Left lobe of liver (tissue), 2 donors: ENCODE data around the gene CAD. TPM values are rescaled to one million over a fixed set of nuclear protein-coding genes. Genes with fewer than 3 reads are reported as not detected.
"Not testable (repeated sequence)": the region's sequence is repeated elsewhere in the genome, so short reads cannot be mapped to it uniquely, and the experiment has no call there.

ENCODE experiments used
- ATAC-seq: fragments of 200-7000 bp; cut with Tn5 transposase; one replicate; pipeline ENCODE4 v1.9.1; 2020; ENCODE audit warnings: mild to moderate bottlenecking, moderate library complexity
- DNase-seq: peaks from one replicate; pipeline ENCODE4 v3.0.0-alpha.2; 2020; ENCODE audit warnings: low spot score
- total RNA-seq: library from RNA; stranded (reverse); gene quantifications from one replicate; pipeline ENCODE4 v1.2.1, GENCODE V29; 2021
- donor health status: DM: no; HTN: no; CAD: no; lungs with moderate emphysema.
- donor health status: DM: no; HTN: yes; CAD: no.

CAD gene
- total RNA-seq, 1 donor from 2014 or later: 14.9 TPM

GRCh38 chr2:27251766-27252165 is 34.6 kb downstream of the CAD start:
- no peak for ATAC-seq
- DNase-seq: no peak

GRCh38 chr2:27255187-27255586 is 38.0 kb downstream of the CAD start:
- DNase-seq (no peak), ATAC-seq (no peak)

- ATAC-seq (no peak), DNase-seq (no peak)
Measured at GRCh38 chr2:27255660-27256059, 38.5 kb downstream of the CAD start.

GRCh38 chr2:27256855-27257454 is 39.8 kb downstream of the CAD start:
- ATAC-seq: no peak

GRCh38 chr2:27258051-27258450 is 40.9 kb downstream of the CAD start:
- DNase-seq: no peak
- no peak for ATAC-seq

More at GRCh38 chr2:27256855-27257454, 39.8 kb downstream of the CAD start:
- no peak for DNase-seq

GRCh38 chr2:27261241-27261925 is 44.2 kb downstream of the CAD start:
- DNase-seq (no peak), ATAC-seq (no peak)

GRCh38 chr2:27261926-27262298 is 44.7 kb downstream of the CAD start:
- DNase-seq (no peak), ATAC-seq (no peak)

GRCh38 chr2:27262379-27263286 is 45.5 kb downstream of the CAD start, which contains the start of gene SLC30A3:
Gene SLC30A3, minus strand, starts transcription at chr2:27263047. Its CDS starts 141 bp downstream, at chr2:27262906.
- ATAC-seq (peak; percentile 92), DNase-seq (peak; percentile 66)

- ATAC-seq (no peak), DNase-seq (no peak)
Measured at GRCh38 chr2:27263287-27264252, 46.4 kb downstream of the CAD start.

GRCh38 chr2:27264253-27264752 is 47.1 kb downstream of the CAD start:
- DNase-seq: no peak
- peak; percentile 46 for ATAC-seq

- ATAC-seq: peak; percentile 46
Measured at GRCh38 chr2:27264753-27265535, 47.8 kb downstream of the CAD start.

GRCh38 chr2:27265536-27265870 is 48.3 kb downstream of the CAD start:
- ATAC-seq: no peak
- DNase-seq: no peak

More at GRCh38 chr2:27264753-27265535, 47.8 kb downstream of the CAD start:
- peak; percentile 54 for DNase-seq

- not testable (repeated sequence) for ATAC-seq, DNase-seq
Measured at GRCh38 chr2:27268296-27268695, 51.1 kb downstream of the CAD start.

- DNase-seq: no peak
- no peak for ATAC-seq
Measured at GRCh38 chr2:27270131-27270530, 53.0 kb downstream of the CAD start.

- no peak for DNase-seq
- ATAC-seq: no peak
Measured at GRCh38 chr2:27270670-27271069, 53.5 kb downstream of the CAD start.

- DNase-seq (no peak), ATAC-seq (no peak)
Measured at GRCh38 chr2:27271631-27272340, 54.6 kb downstream of the CAD start.

- DNase-seq: not testable (repeated sequence)
- peak; percentile 55 for ATAC-seq
Measured at GRCh38 chr2:27272537-27273522, 55.7 kb downstream of the CAD start.
